Measurements from ENCODE around the gene RPL10A. TPM values are rescaled to one million over a fixed set of nuclear protein-coding genes. Genes with fewer than 3 reads are reported as not detected.
"Not testable (repeated sequence)": the region's sequence is repeated elsewhere in the genome, so short reads cannot be mapped to it uniquely, and the experiment has no call there.

The RPL10A gene
- 1,000 to 10,000 TPM; 2,154 to 2,746 (median 2,479) TPM for polyA plus RNA-seq (ENCODE audit: insufficient read length in 10 of 10)
- long read RNA-seq, donor 1, transcript RPL10A-204 (6 exons, 962 nt), result minor isoform, 9 of 1,741 reads
- long read RNA-seq, donor 1, transcript RPL10A-201 (6 exons, 716 nt), result major isoform, 1,281 of 1,741 reads
- long read RNA-seq, donor 1, transcript RPL10A-202 (5 exons, 1,063 nt), result minor isoform, 109 of 1,741 reads
- long read RNA-seq, donor 1, partial matches to known transcripts, result 244 of 1,741 reads
- long read RNA-seq, donor 1, other reads (novel, unspliced or antisense), result 92 of 1,741 reads
- long read RNA-seq, donor 2, transcript RPL10A-203 (5 exons, 1,069 nt), result minor isoform, 8 of 1,537 reads
- long read RNA-seq, donor 2, transcript RPL10A-204 (6 exons, 962 nt), result minor isoform, 7 of 1,537 reads
- long read RNA-seq, donor 2, transcript RPL10A-202 (5 exons, 1,063 nt), result minor isoform, 84 of 1,537 reads
- long read RNA-seq, donor 2, transcript RPL10A-201 (6 exons, 716 nt), result major isoform, 1,072 of 1,537 reads
- long read RNA-seq, donor 2, partial matches to known transcripts, result 304 of 1,537 reads
- long read RNA-seq, donor 2, other reads (novel, unspliced or antisense), result 61 of 1,537 reads
- long read RNA-seq, donor 3, result 0 reads
- long read RNA-seq, donor 4, transcript RPL10A-202 (5 exons, 1,063 nt), result minor isoform, 85 of 1,045 reads
- long read RNA-seq, donor 4, transcript RPL10A-201 (6 exons, 716 nt), result major isoform, 738 of 1,045 reads
- long read RNA-seq, donor 4, partial matches to known transcripts, result 142 of 1,045 reads
- long read RNA-seq, donor 4, other reads (novel, unspliced or antisense), result 73 of 1,045 reads
- long read RNA-seq, donor 5, transcript RPL10A-201 (6 exons, 716 nt), result major isoform, 1,449 of 2,036 reads
- long read RNA-seq, donor 5, transcript RPL10A-204 (6 exons, 962 nt), result minor isoform, 6 of 2,036 reads
- long read RNA-seq, donor 5, transcript RPL10A-203 (5 exons, 1,069 nt), result minor isoform, 12 of 2,036 reads
- long read RNA-seq, donor 5, transcript RPL10A-202 (5 exons, 1,063 nt), result minor isoform, 137 of 2,036 reads
- long read RNA-seq, donor 5, partial matches to known transcripts, result 313 of 2,036 reads
- long read RNA-seq, donor 5, other reads (novel, unspliced or antisense), result 119 of 2,036 reads
- long read RNA-seq, donor 6, transcript RPL10A-203 (5 exons, 1,069 nt), result minor isoform, 11 of 1,707 reads
- long read RNA-seq, donor 6, transcript RPL10A-202 (5 exons, 1,063 nt), result minor isoform, 171 of 1,707 reads
- long read RNA-seq, donor 6, transcript RPL10A-201 (6 exons, 716 nt), result major isoform, 1,209 of 1,707 reads
- long read RNA-seq, donor 6, partial matches to known transcripts, result 200 of 1,707 reads
- long read RNA-seq, donor 6, other reads (novel, unspliced or antisense), result 112 of 1,707 reads
- long read RNA-seq, donor 7, transcript RPL10A-201 (6 exons, 716 nt), result major isoform, 792 of 1,026 reads
- long read RNA-seq, donor 7, transcript RPL10A-204 (6 exons, 962 nt), result minor isoform, 15 of 1,026 reads
- long read RNA-seq, donor 7, transcript RPL10A-202 (5 exons, 1,063 nt), result minor isoform, 49 of 1,026 reads
- long read RNA-seq, donor 7, partial matches to known transcripts, result 117 of 1,026 reads
- long read RNA-seq, donor 7, other reads (novel, unspliced or antisense), result 50 of 1,026 reads
- long read RNA-seq, donor 8, transcript RPL10A-202 (5 exons, 1,063 nt), result minor isoform, 72 of 975 reads
- long read RNA-seq, donor 8, transcript RPL10A-204 (6 exons, 962 nt), result minor isoform, 12 of 975 reads
- long read RNA-seq, donor 8, transcript RPL10A-201 (6 exons, 716 nt), result major isoform, 724 of 975 reads
- long read RNA-seq, donor 8, partial matches to known transcripts, result 118 of 975 reads
- long read RNA-seq, donor 8, other reads (novel, unspliced or antisense), result 45 of 975 reads
- long read RNA-seq, donor 9, transcript RPL10A-201 (6 exons, 716 nt), result major isoform, 159 of 210 reads
- long read RNA-seq, donor 9, transcript RPL10A-202 (5 exons, 1,063 nt), result minor isoform, 14 of 210 reads
- long read RNA-seq, donor 9, partial matches to known transcripts, result 37 of 210 reads
- long read RNA-seq, donor 9, other reads (novel, unspliced or antisense), result 0 of 210 reads

DNA sequence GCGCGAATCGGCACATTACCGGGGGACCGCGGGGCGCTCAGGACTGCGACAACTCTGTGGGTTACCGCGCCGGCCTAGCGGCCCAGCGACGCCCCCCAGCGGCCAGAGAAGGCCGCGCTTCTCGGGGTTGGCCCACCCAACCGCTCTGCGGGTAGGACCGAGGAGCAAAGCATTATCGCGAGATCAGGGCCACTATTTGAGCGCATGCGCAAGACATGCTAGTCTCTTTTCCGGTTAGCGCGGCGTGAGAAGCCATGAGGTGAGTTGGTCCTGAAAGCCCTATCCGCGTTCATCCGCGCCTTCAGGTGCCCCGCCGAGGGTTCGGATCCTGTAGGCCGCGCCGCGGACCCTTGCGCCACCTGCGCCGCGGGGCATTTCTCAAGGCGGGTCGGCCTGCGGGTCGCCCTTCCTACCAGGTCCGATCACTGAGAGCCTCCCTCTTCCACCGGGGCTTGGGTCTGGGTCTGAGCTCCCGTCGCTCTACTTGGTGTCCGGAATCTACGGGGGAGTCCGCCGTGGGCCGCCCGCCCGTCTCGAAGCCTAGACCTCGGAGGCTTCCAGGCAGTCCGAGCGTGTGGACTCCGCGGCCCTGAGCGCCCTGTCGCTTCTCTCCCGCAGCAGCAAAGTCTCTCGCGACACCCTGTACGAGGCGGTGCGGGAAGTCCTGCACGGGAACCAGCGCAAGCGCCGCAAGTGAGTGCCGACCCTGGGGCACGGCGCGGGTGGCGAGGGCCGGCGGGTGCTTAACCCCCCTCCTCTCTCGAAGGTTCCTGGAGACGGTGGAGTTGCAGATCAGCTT, at the start of gene RPL10A:
RPL10A (plus strand) TSS at position 221 of the 799 bp plus-strand sequence; CDS start at position 255, 34 bp downstream.
- peak; percentile 97 to 99 (median 99) for DNase-seq

DNA sequence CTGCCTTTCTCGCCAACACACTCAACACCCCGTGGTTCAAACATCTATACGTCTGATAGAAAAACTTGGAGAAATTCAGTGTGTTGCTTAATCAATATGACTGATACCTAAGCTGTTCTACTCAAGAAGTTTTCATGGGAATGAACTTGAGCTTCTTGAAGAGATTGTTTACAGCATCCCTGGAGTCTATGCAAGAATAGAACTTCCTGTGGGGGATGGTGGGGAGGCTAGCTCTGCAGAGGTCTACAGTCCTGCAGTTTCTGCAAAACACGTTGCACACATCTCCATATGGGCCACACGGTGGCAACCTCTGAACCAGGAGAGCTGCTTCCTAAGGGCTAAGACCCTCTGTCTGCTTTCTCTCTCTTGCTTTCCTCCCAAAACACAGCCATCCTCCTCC, 48.8 kb upstream of the RPL10A start:
- peak; percentile 19 to 60 (median 45) for DNase-seq

DNA sequence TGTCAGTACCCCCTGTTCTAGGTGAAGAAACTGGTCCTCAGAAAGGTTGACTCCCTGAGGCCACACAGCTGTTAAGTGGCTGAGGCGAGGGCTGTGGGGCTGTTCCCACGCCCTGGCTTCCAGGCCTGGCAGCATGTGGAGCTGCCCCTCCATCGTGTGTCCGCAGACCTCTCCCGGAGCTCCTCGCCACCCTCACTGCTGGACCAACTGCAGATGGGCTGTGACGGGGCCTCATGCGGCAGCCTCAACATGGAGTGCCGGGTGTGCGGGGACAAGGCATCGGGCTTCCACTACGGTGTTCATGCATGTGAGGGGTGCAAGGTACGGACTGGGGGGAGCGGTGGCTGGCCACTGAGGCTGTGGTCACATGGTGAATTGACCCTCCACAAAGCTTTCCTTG, 48.2 kb upstream of the RPL10A start:
- DNase-seq, result no peak

DNA sequence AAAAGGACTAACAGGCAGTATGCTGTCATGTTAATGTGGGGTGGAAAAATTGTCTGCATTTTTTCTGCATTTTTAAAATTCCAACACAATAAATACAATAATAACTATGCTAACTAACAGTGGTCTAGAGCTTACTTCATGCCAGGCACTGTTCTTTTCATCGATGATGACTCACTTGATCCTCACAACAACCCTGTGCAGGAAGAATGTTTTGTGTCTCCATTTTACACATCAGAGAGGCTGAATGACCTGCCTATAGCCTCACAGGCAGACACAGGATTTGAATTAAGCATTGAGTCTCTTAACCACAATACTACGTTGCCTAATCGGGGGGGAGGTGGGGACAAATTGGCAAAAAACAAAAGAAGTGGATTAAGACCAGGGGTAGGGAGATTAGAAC, 42.9 kb upstream of the RPL10A start:
- DNase-seq, result peak in 1 of 3 donors; percentile 91

DNA sequence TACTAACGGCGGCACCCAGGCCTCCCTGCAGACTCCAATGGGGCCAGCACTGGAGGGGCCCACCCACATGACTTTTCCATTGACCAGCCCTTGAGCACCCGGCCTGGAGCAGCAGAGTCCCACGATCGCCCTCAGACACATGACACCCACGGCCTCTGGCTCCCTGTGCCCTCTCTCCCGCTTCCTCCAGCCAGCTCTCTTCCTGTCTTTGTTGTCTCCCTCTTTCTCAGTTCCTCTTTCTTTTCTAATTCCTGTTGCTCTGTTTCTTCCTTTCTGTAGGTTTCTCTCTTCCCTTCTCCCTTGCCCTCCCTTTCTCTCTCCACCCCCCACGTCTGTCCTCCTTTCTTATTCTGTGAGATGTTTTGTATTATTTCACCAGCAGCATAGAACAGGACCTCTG, 42.1 kb upstream of the RPL10A start:
- DNase-seq, result no peak

DNA sequence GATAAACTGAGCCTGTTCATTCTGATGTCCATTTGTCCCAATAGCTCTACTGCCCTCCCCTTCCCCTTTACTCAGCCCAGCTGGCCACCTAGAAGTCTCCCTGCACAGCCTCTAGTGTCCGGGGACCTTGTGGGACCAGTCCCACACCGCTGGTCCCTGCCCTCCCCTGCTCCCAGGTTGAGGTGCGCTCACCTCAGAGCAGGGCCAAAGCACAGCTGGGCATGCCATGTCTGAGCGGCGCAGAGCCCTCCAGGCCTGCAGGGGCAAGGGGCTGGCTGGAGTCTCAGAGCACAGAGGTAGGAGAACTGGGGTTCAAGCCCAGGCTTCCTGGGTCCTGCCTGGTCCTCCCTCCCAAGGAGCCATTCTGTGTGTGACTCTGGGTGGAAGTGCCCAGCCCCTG, 40.8 kb upstream of the RPL10A start:
- DNase-seq, result no peak

DNA sequence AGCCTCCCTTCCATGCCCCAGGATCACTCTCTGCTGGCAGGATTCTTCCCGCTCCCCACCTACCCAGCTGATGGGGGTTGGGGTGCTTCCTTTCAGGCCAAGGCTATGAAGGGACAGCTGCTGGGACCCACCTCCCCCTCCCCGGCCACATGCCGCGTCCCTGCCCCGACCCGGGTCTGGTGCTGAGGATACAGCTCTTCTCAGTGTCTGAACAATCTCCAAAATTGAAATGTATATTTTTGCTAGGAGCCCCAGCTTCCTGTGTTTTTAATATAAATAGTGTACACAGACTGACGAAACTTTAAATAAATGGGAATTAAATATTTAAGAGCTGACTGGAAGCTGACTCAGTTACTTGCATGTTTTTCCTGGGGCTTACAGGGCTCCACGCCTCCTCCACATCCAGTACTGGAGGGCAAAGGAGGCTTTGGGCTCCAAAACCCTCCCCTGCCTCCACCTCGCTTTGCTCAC, 40.3 kb upstream of the RPL10A start:
- DNase-seq, result peak in 1 of 3 donors; percentile 70

DNA sequence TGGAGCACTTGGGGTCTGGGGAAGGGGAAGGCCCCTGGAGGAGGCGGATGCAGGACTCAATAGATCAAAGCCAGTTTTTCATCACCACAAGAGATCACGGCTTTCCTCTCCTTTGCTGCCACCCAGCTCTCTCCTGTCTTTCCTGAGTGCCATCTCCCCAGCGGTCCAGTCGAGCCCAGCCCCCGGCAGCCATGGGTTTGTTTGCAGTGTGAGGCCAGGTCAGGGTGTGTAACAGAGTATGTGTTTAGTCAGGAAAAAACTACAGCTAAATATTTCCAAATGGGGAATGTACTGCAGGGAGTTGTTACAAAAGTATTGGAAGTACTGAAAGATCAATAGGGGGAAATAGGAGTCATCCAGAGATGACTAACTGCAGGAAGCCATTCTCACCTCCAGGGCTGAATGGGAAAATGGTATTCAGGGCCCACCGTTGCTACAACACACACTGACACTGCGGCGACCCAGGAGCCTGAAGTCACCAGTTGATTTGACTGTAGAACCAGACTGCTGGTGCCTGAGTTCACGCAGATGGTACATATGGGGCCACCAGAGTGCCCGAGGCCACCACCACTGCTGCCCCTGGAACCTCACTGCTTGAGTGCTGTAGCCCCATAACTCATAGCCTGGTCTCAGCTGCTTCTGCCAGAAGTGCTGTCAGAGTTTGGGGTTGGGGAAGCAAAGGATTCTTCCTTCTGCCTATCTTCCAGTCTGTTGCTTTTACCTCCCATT, 39.6 kb upstream of the RPL10A start:
- DNase-seq, result no peak

DNA sequence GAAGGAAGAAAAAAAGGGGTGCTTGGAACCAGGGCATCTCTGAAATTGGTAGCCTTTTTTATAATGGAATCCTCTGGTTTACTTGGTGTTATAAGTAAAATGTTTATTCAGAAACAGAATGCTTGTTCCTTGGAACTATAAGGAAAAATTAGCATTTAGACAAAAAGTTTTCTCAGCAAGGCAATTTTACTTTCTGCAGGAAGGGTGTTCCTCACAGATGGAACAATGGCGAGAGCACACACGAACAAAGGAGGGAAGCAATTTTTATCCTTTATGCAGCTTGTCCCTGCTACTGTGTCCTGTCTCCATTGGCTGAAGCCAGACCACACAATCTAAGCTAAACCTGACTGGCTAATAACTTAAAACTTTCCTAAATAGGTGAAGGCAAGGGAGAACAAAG, 38.7 kb upstream of the RPL10A start:
- DNase-seq, result no peak

DNA sequence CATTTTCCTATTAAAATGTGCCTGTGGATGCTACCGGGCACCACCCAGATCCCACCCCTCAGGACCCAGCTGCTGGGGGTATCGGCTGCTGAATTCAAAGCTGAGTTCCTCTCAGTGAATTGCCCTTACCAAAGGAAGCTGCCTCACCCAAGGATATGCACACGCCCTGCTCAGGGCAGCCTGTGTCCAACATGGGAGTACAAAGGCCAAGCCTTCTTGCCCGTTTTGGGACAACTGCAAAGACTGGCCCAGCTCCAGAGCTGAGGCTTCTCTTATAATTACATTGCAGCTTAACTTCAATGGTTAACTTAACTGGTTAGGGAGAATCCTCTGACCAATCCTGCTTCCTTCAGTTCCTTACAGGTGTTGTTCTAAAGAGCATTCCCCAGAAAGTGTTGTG, 35.9 kb upstream of the RPL10A start:
- no peak for DNase-seq

DNA sequence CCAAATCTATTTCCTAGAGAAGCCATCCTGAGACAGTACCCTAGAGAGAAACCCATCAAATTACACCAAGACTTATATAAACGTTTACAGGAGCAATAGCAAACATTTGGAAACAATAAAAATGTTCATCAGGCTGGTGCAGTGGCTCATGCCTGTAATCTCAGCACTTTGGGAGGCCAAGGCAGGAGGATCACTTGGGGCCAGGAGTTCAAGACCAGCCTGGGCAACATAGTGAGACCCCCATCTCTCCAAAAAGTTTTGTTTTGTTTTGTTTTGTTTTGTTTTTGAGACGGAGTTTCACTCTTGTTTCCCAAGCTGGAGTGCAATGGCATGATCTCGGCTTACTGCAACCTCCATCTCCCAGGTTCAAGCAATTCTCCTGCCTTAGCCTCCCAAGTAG, 35.5 kb upstream of the RPL10A start:
- DNase-seq, result not testable (repeated sequence)

DNA sequence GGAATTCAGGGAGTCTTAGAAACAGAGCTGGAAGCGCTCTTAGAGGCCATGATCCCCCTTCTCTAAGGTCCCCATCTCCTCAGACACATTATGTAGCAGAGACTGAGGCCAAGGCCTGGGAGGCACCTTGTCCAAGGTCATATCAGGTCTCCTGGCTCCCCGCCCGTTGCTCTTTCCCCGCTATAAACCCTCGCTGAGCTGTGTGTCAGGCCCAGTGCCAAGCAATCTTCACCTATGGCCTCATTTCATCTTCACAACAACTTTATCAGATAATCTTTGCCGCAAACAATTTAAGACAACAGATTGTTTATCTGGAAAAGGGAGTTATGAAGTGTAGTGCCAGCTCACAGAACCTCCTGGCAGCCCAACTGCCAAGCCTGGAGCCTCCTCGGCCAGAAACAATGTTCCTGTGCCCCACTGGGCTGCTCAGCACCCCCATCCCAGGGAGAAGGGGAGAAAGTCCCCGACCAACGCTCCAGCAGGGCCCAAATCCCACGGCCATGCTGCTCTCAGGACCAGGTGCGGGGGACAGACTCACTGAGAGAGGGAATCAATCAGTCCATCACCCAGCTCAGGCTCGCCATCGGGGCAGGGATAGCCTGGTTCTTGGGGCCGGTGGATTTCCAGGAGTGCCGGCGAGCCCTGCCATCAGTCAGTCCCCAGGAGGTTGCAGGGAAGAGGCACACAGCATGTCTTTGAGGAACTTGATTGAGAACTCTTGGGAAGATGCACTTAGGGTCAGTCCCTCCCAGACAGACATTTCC, 32.9 kb upstream of the RPL10A start:
- DNase-seq, result no peak

DNA sequence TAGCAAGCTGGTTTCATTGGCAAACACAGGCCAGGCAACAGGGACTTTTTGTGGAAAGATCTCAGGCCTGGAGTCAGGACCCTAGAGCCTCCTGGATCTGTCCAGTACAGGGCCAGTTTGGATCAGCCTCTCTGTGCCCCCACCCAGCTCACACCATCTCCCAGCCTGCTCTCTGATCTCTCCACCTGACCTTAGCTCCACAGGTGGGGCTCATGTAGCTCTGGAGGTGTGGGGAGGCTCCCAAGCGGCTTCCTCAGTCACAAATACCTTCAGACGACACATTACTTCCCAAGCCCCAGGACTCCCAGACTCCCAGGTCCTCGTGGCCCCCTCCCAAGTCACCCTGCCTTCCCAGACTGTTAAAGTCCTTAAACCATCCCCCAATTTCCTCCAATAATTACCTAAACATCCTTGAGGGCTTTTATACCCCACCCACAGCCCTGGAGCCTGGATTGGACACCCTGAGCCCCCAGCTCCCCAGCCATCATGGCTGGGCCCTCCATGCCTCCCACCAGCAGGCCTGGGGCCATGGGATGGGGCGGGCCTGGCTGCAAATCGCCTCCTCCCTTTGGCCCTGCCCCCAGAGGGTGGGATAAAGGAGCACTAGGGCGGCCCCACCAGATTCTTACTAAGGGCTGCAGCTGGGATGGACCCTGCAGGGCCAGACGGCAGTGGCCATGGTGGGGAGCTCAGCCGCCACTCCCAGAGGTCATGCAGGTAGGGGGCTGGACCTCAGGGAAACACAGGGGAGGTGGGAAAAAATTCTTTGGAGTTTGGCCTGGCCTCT, 31.9 kb upstream of the RPL10A start:
- DNase-seq, result no peak

DNA sequence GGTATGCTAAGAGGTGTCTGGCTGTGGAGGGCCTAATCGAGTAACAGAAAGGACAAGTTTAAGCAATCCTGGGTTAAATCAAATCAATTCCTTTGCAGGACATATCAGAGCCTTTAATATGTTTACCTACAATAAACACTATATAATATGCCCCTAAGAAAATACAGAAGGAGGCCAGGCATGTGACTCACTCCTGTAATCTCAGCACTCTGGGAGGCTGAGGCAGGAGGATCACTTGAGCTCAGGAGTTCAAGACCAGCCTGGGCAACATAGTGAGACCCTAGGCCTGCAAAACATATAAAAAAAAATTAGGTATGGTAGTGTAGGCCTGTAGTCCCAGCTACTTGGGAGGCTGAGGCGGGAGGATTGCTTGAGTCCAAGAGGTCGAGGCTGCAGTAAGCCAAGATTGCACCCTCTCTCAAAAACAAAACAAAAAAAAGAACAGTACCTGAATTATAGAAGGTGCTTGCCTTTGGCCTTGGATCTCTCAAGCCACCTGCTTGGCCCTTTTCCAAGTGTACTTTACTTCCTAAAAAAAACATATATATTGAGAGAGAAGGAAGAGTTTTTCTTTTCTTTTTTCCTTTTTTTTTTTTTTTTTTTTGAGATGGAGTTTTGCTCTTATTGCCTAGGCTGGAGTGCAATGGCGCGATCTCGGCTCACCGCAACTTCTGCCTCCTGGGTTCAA, 29.7 kb upstream of the RPL10A start:
- DNase-seq, result not testable (repeated sequence)

DNA sequence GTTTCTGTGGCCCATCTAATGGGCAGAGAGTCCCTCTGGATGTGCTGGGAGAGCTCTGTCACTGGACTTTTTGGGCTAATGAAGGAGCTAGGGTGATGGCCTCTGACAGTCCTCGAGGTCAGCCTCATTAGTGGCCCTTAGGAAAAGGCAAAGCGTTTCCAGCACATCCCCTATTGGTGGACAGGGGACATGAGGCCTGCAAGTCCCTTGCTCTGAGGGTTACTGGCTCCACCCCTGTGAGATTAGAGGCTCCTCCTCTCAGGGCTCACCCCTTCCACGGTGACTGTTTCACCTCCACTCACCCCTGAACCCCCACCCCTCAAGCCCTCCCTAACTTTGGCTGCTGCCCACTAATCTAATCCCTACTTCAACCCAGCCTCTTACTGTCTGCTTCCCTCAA, 28.9 kb upstream of the RPL10A start:
- DNase-seq, result no peak

DNA sequence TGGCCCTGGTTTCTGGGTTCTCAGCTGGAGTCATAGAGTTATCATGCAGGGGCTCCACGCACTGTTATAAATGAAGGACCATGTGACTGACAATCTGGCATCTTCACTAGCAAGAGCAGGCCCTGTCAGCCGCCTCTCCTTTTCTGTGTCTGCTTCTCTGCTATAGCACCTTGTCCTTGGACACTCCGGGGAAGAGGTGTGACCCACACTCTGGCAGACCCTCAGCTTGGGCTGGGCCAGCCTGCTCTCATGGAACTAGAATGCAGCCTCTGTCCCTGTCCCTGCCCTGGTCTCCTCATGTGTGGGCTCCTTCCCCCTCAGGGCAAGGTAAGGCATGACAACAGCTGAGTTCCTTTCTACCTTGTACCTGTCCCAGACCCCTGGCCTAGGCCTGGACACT, 27.0 kb upstream of the RPL10A start:
- DNase-seq, result no peak

All from muscle of back (tissue), 13 donors.